Choroid plexus epithelial cell (primary cell): ENCODE data around the gene TPBGL.

Experiments used
- DNase-seq: peaks from one replicate; pipeline ENCODE4 v3.0.0-alpha.2; 2010; ENCODE audit warnings: low read depth
- H3K4me3 ChIP-seq: 2 replicates; pipeline ENCODE4 v1.5.1; 2011; ENCODE audit warnings: low read depth, mild to moderate bottlenecking, control low read depth, low read length, moderate library complexity
- TF ChIP-seq, protein P1 (sequence below): conservative IDR thresholded peaks from 2 replicates; pipeline ENCODE4 v1.5.1; 2011; ENCODE audit warnings: low read depth, mild to moderate bottlenecking, control low read depth, inconsistent platforms, low read length, moderate library complexity

TPBGL gene

DNA sequence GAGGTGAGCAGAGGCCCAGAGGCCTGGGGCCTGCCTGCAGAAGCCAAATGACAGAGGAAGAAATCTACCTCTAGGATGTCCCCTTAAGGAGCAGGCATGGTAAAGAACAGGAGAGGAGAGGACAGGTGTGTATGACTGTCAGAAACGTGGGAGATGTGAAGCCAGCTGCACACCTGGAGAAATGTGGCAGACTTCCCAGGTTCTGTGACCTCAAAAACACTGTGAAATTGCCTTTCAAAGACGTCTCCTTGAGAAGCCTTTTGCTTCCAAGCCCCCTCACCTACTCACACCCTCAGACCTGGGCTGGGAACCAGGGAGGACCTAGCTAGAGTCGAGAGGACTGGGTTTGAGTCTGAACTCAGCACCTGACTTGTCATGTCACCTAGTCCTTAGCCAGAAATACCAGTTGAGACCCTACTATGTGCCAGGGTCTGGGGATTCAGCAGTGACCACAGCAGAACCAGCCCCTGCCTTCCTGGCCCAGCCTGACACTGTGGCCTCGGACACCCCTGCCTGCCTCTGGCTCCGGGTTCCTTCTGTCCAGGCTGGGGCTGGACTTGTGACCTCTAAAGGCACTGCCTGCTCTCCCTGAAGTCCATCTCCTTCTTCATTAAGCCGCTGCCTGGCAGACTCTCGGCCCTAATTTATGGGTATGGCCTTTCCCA, 5.6 kb downstream of the TPBGL start:
- TF ChIP-seq, protein P1, sequence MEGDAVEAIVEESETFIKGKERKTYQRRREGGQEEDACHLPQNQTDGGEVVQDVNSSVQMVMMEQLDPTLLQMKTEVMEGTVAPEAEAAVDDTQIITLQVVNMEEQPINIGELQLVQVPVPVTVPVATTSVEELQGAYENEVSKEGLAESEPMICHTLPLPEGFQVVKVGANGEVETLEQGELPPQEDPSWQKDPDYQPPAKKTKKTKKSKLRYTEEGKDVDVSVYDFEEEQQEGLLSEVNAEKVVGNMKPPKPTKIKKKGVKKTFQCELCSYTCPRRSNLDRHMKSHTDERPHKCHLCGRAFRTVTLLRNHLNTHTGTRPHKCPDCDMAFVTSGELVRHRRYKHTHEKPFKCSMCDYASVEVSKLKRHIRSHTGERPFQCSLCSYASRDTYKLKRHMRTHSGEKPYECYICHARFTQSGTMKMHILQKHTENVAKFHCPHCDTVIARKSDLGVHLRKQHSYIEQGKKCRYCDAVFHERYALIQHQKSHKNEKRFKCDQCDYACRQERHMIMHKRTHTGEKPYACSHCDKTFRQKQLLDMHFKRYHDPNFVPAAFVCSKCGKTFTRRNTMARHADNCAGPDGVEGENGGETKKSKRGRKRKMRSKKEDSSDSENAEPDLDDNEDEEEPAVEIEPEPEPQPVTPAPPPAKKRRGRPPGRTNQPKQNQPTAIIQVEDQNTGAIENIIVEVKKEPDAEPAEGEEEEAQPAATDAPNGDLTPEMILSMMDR: no peak
- no peak overlapping the region for H3K4me3 ChIP-seq
- no peak for DNase-seq

DNA sequence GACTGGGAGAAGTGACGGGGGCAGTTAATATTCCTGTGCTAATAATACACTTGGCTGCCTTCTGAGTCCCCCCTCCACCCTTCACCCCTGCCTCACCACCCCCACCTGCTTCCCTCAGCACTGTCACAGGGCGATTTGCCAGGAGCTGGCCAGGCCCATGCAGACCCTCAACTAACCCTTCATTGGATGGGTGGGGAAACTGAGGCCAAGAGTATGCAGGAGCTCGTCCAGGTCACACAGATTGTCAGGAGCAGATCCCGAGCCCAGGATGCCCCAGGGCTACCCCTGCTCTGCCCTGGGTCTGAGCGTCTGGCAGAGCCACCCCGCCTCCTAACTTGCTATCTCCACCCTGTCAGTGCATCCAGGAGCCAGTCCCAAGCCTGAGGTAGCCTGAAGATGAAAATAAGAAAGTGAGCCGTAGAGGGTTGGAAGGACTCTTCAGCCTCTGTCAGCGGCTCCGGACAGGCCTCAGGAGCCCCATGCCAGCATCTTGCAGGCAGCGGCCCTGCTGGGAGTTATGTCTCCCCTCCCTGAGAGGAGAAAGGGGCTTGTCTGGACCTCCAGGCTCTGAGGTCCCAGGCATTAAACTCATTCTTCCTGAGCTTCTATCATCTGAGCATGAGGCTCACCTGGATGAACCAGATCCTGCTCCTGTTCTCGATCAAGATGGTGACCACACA, 6.2 kb downstream of the TPBGL start:
- TF ChIP-seq, protein P1: no peak
- no peak for DNase-seq
- no peak overlapping the region for H3K4me3 ChIP-seq

DNA sequence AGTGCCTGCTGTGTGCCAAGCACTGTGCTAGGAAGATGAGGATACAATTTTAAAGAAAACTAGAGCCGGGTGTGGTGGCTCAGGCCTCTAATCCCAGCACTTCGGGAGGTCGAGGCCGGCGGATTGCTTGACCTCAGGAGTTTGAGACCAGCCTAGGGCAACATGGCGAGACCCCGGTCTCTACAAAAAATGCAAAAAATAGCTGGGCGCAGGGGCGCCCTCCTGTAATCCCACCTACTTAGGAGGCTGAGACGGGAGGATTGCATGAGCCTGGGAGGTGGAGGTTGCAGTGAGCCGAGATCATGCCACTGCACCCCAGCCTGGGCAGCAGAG, 8.3 kb downstream of the TPBGL start:
- no peak for DNase-seq
- H3K4me3 ChIP-seq: no peak overlapping the region
- TF ChIP-seq, protein P1: no peak

DNA sequence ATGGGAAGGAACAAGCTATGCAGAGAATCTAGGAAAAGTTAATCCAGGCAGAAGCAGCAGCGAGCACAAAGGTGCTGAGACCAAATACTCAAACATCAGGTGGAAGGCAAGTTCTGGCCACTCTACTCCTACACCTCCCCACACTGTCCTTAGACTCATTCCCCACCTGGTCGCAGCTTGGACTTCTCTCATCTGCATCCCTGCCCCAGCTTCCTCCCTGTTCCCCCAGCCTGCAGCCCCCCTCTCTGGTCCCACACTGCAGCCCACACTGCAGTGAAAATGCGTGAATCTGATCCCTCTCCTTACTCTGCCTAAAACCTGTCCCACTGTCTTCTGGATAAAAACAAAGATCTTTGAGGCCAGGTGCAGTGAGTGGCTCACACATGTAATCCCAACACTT, 9.1 kb downstream of the TPBGL start:
- DNase-seq: no peak

DNA sequence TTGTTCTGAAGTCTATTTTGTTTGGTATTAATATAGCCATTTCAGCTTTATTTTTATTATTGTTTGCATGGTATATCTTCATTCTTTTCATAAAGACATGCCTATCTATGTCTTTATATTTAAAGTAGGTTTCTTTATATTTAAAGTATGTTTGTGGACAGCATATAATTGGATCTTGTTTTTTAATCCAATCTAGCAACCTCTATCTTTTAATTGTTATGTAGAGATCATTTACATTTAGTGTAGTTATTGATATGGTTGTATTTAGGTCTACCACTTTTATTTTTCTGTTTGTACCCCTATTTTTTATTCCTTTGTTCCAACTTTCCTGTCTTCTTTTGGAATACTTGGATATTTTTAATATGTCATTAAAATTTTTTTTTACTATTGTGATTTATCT, 13.8 kb downstream of the TPBGL start:
- no peak overlapping the region for H3K4me3 ChIP-seq
- no peak for DNase-seq
- TF ChIP-seq, protein P1: no peak

More for the DNA sequence above, 9.1 kb downstream of the TPBGL start:
- TF ChIP-seq, protein P1: no peak
- no peak overlapping the region for H3K4me3 ChIP-seq

DNA sequence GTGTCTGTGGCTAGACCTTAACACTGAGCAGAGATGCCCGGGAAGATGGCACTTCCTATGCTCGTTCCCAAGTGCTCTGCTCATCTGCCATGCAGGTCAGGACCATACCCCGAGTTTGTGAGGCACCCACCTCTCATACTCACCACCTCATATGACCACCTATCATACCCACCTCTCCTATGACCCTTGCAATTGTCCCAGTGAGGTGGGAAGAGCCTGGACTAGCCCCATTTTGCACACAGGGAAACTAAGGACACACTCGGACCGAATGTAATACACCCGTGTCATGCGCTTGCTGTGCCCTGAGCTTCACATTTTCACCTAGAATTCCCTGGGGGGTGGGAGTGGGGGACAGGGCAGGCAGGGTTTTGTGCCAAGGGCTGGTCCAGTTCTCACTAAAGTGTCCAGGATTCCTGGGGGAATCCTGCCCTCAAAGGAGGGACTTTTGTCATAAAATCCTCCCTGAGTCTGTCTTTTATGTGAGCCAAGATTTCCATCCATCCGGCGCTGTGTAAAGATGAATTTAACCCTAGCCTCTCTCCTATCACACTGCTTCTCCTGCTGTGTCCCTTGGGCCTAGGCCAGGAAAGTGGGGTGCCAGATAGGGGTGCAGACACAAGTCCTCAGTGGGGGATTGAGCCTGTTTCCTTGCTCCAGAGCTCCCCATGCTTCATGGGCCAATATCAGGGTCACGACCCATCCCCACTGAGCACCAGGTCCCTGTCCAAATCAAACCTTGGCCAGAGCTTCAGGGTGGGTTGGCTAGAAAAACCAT, 20.0 kb downstream of the TPBGL start:
- H3K4me3 ChIP-seq: no peak overlapping the region
- TF ChIP-seq, protein P1: no peak
- DNase-seq: no peak

DNA sequence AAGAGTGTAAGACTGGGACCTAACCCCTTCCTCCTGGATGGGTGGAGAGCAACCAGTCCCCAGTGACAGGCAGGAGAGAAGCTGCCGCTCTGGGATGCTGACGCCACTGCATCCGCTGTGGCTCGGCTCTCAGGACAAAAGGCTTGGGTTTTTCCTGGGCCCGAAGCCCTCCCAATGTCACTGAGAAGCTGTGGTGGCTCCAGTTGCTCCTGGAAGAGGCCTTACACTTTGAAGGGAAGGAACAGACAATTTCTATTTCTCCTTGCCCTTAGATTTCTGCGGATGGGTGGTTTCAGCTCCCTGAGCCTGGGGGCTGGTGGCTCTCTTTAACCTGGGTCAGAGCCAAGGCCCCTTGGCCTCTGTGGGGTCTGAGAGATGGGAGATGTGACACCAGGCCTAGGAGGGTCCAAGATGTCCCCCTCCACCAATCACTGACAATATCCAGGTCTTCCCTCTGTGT, 21.4 kb downstream of the TPBGL start:
- no peak for DNase-seq
- TF ChIP-seq, protein P1: no peak
- no peak overlapping the region for H3K4me3 ChIP-seq
